Right renal pelvis (tissue), 4 donors: Measurements from ENCODE around the gene NOX1. TPM values are rescaled to one million over a fixed set of nuclear protein-coding genes. Genes with fewer than 3 reads are reported as not detected.
"Not testable (repeated sequence)": the region's sequence is repeated elsewhere in the genome, so short reads cannot be mapped to it uniquely, and the experiment has no call there.

ENCODE experiments used
- DNase-seq, 4 donors: peaks; one replicate each; pipeline ENCODE4 v3.0.0-alpha.2; 2013; ENCODE audit warnings: low read depth in 4 of 4, low spot score in 3 of 4, missing footprints in 1 of 4
- polyA plus RNA-seq, 4 donors: library from polyadenylated mRNA; unstranded; fragments of 120-200 nt; gene quantifications; one replicate each; pipeline ENCODE4 v1.2.1, GENCODE V29; 2013; ENCODE audit not compliant: insufficient read length in 4 of 4

The NOX1 gene
- polyA plus RNA-seq, 4 donors = 0.42 to 1.2 (median 1.1) TPM

GRCh38 chrX:100819837-100820666 is 54.1 kb downstream of the NOX1 start, which contains the start of gene CSTF2:
Gene CSTF2, plus strand, starts transcription at chrX:100820391. Its CDS starts 26 bp downstream, at chrX:100820417.
- peak; percentile 57 to 66 (median 62) for DNase-seq

GRCh38 chrX:100819534-100819836 is 54.7 kb downstream of the NOX1 start:
- DNase-seq = no peak

- no peak for DNase-seq
Measured at GRCh38 chrX:100817340-100817739, 56.8 kb downstream of the NOX1 start.

- DNase-seq = no peak
Measured at GRCh38 chrX:100812216-100813158, 61.7 kb downstream of the NOX1 start.

GRCh38 chrX:100808265-100808664 is 65.9 kb downstream of the NOX1 start:
- not testable (repeated sequence) for DNase-seq

GRCh38 chrX:100804780-100805179 is 69.4 kb downstream of the NOX1 start:
- DNase-seq = no peak

GRCh38 chrX:100802843-100803242 is 71.3 kb downstream of the NOX1 start:
- no peak for DNase-seq

GRCh38 chrX:100798484-100799214 is 75.5 kb downstream of the NOX1 start:
- no peak for DNase-seq

GRCh38 chrX:100797359-100797758 is 76.8 kb downstream of the NOX1 start:
- no peak for DNase-seq

- not testable (repeated sequence) for DNase-seq
Measured at GRCh38 chrX:100796371-100796770, 77.8 kb downstream of the NOX1 start.

Other genes with a start within 250 kb of the NOX1 start
- gene TSPAN6, start 237.6 kb downstream of the NOX1 start, polyA plus RNA-seq = 100 to 1,000 TPM; 161 to 184 (median 176) TPM
- gene SRPX2, start 230.2 kb downstream of the NOX1 start, polyA plus RNA-seq = 10 to 100 TPM; 10.5 to 13.0 (median 11.6) TPM
- gene SYTL4, start 142.2 kb downstream of the NOX1 start, polyA plus RNA-seq = 10 to 100 TPM; 22.6 to 24.1 (median 23.5) TPM
- gene CSTF2, start 54.0 kb downstream of the NOX1 start, polyA plus RNA-seq = 10 to 100 TPM; 21.4 to 23.5 (median 22.8) TPM
- gene XKRX, start 54.6 kb upstream of the NOX1 start, polyA plus RNA-seq = under 1 TPM; 0.32 to 0.34 (median 0.33) TPM
- under 1 TPM; 0.18 to 0.40 (median 0.29) TPM for gene ARL13A, start 95.3 kb upstream of the NOX1 start, polyA plus RNA-seq
- gene TRMT2B, start 177.8 kb upstream of the NOX1 start, polyA plus RNA-seq = 10 to 100 TPM; 11.0 to 12.4 (median 11.6) TPM
- 10 to 100 TPM in 1 of 4 donors, 1 to 10 TPM in 3; 7.8 to 10.8 (median 9.1) TPM for gene TMEM35A, start 204.5 kb upstream of the NOX1 start, polyA plus RNA-seq
- 1 to 10 TPM; 7.5 to 8.4 (median 7.8) TPM for gene CENPI, start 223.8 kb upstream of the NOX1 start, polyA plus RNA-seq